AG20443 (cell line): ENCODE results near the gene PLA2G10.
"Not testable (repeated sequence)": the region's sequence is repeated elsewhere in the genome, so short reads cannot be mapped to it uniquely, and the experiment has no call there.

Experiments used
- DNase-seq: peaks from one replicate; pipeline ENCODE4 v3.0.0; 2012; ENCODE audit warnings: low spot score, mixed read lengths

Gene PLA2G10

GRCh38 chr16:14694129-14694528 is at the start of gene PLA2G10:
Gene PLA2G10, minus strand, starts transcription at chr16:14694308. Its CDS starts 79 bp downstream, at chr16:14694229.
- DNase-seq: not testable (repeated sequence)

- not testable (repeated sequence) for DNase-seq
Observed at GRCh38 chr16:14742273-14743128, 48.4 kb upstream of the PLA2G10 start, which contains the start of gene NPIPA2. Gene NPIPA2, plus strand, starts transcription at chr16:14742533. Its CDS starts 5,533 bp downstream, at chr16:14748066.

DNA sequence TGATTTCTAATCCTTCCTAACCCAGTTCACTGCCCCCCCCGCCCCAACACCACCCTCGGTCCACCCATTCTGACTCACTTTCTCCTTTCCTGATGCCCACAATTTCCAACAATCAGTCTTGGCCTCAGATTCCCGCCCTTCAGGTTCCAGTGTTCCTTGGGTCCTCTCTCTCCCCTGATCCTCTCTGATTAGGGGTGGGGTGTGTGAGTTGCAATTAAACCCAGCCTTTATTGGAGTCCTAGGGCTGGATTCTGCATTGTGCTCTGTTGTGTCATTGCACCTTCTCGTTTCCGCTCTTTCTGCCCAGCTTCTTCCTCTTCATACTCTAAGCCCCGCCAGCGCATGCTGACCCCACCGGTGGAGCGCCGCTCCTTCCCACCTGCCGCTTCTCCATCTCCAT is 47.7 kb upstream of the PLA2G10 start:
- DNase-seq: not testable (repeated sequence)

- DNase-seq: not testable (repeated sequence)
Observed at GRCh38 chr16:14740832-14741385, 46.8 kb upstream of the PLA2G10 start.

DNA sequence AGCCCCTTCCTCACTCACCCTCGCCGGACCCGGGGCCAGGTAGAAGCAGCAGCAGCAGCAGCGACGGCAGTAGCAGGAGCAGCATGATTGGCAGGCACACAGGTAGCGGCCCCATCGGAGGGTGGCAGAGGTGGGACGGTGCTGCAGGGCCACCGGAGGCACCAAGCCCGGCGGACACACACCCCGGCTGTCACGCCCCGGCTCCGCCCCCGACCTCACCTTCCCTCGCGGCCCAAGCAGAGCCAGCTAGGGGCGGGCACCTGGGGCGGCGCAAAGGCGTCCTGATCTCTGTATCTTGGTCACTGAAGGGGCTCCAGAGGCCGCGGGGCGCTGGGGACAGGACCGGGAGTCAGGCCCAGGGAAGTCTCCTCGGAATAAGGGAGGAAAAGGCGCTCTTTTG is 39.1 kb upstream of the PLA2G10 start:
- DNase-seq: not testable (repeated sequence)

DNA sequence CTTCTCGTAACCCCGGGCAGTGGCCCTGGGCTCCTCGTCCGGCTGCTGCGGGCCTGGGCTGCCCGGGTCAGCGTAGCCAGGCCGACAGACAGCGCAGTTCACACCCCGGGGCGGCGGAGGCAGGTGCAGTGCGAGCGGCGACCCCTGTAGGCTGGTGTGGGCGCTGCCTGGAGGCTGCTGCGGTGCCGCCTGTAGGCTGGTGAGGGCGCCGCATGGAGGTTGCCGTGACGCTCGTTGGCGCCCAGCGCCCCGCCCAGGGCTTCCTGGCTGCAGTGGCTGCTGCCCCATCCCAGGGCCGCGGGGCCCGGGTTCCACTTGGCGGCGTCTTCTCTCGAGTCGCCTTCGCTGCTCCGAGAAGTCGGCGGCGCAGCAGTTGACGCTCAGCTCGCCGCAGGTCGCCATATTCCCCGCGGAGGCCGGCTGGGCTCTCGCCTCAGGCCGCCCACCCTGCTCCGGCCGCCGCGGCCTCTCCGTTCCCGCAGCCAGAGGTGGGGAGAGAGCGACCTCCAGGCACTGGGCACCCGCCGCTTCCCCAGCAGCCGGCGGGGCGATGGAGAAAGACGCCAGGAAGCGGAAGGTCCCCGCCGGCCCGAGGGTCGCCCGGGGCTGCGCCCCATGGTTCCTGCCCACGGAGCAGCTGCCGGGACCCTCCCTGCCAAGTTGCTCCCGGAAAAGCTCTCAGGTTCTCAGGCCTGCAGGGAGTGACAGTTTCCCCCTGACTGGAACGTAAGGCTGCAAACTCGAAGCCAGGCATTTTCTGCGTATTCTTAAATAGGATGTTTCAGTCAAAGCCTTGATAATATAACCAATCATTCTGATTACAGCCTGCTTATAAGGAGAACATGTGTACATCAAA is 9.3 kb upstream of the PLA2G10 start, which contains the start of gene NPIPA3:
TSS of gene NPIPA3 (plus strand) at position 256 of the 856 bp plus-strand sequence. CDS start 5,533 bp downstream, outside the sequence.
- DNase-seq: not testable (repeated sequence)

- not testable (repeated sequence) for DNase-seq
Observed at GRCh38 chr16:14702672-14703071, 8.6 kb upstream of the PLA2G10 start.

- not testable (repeated sequence) for DNase-seq
Observed at GRCh38 chr16:14701859-14702258, 7.8 kb upstream of the PLA2G10 start.

DNA sequence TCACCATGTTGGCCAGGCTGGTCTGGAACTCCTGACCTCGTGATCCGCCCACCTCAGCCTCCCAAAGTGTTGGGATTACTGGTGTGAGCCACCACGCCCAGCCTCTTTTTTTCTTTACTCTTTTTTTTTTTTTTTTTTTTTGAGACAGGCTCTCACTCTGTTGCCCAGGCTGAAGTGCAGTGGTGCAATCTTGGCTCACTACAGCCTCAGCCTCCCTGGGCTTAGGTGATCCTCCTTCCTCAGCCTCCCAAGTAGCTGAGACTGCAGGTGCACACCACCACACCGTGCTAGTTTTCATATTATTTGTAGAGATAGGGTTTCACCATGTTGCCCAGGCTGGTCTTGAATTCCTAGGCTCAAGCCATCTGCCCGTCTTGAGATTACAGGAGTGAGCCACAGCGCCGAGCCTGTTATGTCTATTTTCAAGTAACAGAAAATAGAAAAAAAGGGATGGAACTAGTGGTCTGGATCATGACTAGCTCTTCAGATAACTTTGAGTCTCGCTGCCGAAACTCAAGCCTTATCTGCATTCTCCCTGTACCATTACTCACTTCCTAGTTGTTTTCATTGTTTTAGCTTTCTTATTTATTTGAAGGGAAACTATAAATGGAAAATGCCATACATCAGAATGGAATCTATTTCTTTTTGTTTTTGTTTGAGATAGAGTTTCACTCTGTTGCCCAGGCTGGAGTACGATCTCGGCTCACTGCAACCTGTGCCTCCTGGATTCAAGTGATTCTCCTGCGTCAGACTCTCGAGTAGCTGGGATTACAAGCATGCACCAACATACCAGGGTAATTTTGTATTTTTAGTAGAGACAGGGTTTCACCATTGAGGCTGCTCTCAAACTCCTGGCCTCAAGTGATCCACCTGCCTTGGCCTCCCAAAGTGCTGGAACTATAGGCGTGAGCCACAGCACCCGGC is 8.0 kb downstream of the PLA2G10 start:
- DNase-seq: not testable (repeated sequence)

DNA sequence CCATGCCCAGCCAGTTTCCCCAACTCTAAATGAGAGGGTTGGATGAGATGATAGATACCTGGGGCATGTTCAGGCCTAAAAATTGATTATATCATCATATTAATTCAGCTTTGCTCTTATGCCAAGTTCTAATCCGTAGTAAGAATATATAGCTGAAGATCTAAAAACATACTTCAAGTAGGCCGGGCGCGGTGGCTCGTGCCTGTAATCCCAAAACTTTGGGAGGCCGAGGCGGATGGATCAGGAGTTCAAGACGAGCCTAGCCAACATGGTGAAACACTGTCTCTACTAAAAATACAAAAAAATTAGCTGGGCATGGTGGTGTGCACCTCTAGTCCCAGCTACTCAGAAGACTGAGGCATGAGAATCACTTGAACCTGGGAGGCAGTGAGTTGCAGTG is 12.0 kb downstream of the PLA2G10 start:
- no peak for DNase-seq

DNA sequence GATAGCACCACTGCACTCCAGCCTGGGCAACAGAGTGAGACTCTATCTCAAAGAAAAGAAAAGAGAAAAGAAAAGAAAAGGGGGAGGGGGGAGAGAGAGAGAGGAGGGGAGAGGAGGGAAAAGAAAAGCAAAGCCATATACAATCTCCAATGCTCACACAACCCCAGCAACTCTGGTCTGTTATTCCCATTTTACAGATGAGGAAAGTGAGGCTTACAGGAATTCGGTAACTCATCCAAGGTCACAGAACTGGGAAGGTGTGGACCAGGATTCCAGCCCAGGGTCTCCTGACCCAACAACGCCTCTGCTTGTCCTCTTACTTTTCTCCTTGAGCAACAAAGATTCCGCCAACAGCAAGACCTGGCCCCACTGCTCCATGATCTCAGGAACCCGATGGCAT is 13.0 kb downstream of the PLA2G10 start:
- DNase-seq: no peak

DNA sequence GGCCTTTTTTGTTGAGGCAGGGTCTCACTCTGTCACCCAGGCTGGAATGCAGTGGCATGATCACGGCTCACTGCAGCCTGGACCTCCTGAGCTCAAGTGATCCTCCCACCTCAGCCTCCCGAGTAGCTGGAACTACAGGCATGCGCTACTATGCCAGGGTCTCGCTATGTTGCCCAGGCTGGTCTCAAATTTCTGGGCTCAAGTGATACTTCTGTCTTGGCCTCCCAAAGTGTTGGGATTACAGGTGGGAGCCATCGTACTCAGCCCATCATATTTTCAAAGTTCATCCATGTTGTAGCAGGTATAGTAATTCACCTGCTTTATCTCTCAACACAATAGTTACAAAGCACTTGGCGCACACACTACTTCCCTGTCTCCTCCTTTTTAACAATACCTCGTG is 13.7 kb downstream of the PLA2G10 start:
- not testable (repeated sequence) for DNase-seq

GRCh38 chr16:14678748-14679497 is 15.2 kb downstream of the PLA2G10 start:
- no peak for DNase-seq

DNA sequence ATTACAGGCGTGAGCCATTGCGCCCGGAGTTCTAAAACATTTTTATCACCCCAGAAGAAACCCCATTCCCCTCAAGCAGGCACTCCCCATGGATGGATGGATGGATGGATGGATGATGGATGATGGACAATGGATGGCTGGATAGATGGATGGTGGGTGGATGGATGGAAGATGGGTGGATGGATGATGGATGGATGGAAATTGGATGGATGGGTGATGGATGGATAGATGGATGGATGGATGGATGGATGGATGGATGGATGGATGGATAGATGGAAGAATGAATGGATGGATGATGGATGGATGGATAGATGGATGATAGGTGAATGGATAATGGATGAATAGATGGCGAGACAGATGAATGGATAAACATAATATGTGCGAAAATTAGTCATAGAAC is 16.5 kb downstream of the PLA2G10 start:
- DNase-seq: no peak

DNA sequence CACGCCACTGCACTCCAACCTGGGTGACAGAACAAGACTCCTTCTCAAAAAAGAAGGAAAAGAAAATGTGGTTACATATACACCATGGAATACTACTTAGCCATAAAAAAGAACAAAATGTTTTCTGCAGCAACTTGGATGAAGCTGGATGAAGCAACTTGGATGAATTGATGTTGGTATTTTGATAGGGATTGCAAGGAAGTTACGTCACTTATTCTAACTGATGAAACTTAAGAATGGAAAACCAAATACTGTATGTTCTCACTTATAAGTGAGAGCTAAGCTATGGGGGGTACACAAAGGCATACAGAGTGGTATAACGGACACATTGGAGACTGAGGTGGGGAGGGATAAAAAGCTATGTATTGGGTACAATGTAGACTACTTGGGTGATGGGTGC is 17.5 kb downstream of the PLA2G10 start:
- no peak for DNase-seq

- no peak for DNase-seq
Observed at GRCh38 chr16:14672403-14672971, 21.6 kb downstream of the PLA2G10 start.

GRCh38 chr16:14669776-14670175 is 24.3 kb downstream of the PLA2G10 start:
- no peak for DNase-seq

GRCh38 chr16:14668556-14669223 is 25.4 kb downstream of the PLA2G10 start:
- no peak for DNase-seq
